K562 (cell line): ENCODE measurements around the gene EME1. TPM values are rescaled to one million over a fixed set of nuclear protein-coding genes. Genes with fewer than 3 reads are reported as not detected.

ENCODE experiments used
- ATAC-seq: fragments of 200-7000 bp; cut with Tn5 transposase; 3 replicates; pipeline ENCODE4 v1.9.1; 2020; ENCODE audit warnings: moderate library complexity
- BruUV-seq: library from RNA; stranded (reverse); fragments of 400-500 nt; replicated peaks from 2 replicates; lab custom pipeline; 2021; lab: Mats Ljungman, UMichigan
- CTCF ChIA-PET: fragments of 300-600 bp; formaldehyde crosslinking; extraction: SDS; loops from one replicate; lab custom pipeline; 2021; ENCODE audit warnings: low intra/inter-chr PET ratio; lab: Yijun Ruan, JAX
- POLR2A ChIA-PET: fragments of 300-600, 350-650 bp; sonication (Branson Sonifier 250); formaldehyde crosslinking; extraction: SDS; loops from one replicate; lab custom pipeline; 2021; ENCODE audit warnings: antibody characterized with exemption, inconsistent platforms; lab: Yijun Ruan, JAX
- DNase-seq, 4 experiments: peaks; one replicate each; pipeline versions ENCODE4 v3.0.0 to v3.0.0-alpha.2; 2011 to 2018; ENCODE audit warnings: low spot score in 3 of 4, mixed read lengths in 3 of 4; ENCODE audit errors: extremely low read depth in 1 of 4
- FAIRE-seq: peaks from 2 replicates; lab custom pipeline; 2011; peaks lifted over from hg19 to GRCh38; lab: Jason Lieb, UNC
- H2AFZ ChIP-seq: 2 replicates; pipeline ENCODE4 v1.6.0; 2011; ENCODE audit warnings: low read depth, low read length, control low read depth, inconsistent platforms
- H3K27ac ChIP-seq: fragments of 200-600 bp; 3 replicates; pipeline ENCODE4 v1.8.0; 2011; ENCODE audit warnings: low read depth, mild to moderate bottlenecking, control low read depth, inconsistent platforms, low read length, moderate library complexity, mixed read lengths; ENCODE audit errors: extremely low read depth
- H3K27me3 ChIP-seq, 2 experiments: fragments of 300-600 bp in 1 of 2; 2 replicates in 1 of 2; 3 replicates in 1 of 2; pipeline versions ENCODE4 v1.6.0 to v1.8.0; 2011; ENCODE audit warnings: inconsistent platforms in 2 of 2, low read length in 2 of 2, mild to moderate bottlenecking in 1 of 2, mixed read lengths in 1 of 2, moderate library complexity in 1 of 2; ENCODE audit not compliant: control insufficient read depth in 2 of 2, insufficient read depth in 2 of 2
- H3K36me3 ChIP-seq: fragments of 300-600 bp; 3 replicates; pipeline ENCODE4 v1.8.0; 2011; ENCODE audit warnings: mild to moderate bottlenecking, low read length, inconsistent platforms; ENCODE audit not compliant: control insufficient read depth, insufficient read depth
- H3K4me1 ChIP-seq, 2 experiments: fragments of 200-600 bp in 1 of 2; replicated peaks in 1 of 2; 2 replicates in 1 of 2; 3 replicates in 1 of 2; pipeline versions ENCODE4 v1.5.1 to v1.8.0; 2011; ENCODE audit warnings: inconsistent platforms in 2 of 2, low read length in 2 of 2, mild to moderate bottlenecking in 1 of 2, mixed read lengths in 1 of 2, moderate library complexity in 1 of 2; ENCODE audit not compliant: control insufficient read depth in 2 of 2, insufficient read depth in 2 of 2
- H3K4me2 ChIP-seq: 2 replicates; pipeline ENCODE4 v1.6.1; 2011; ENCODE audit warnings: low read length, control low read depth, inconsistent platforms, mixed read lengths; ENCODE audit not compliant: insufficient read depth
- H3K4me3 ChIP-seq: fragments of 200-600 bp; sonication (generic), shearing (Covaris generic); 2 replicates; pipeline ENCODE4 v1.5.1; 2016; ENCODE audit warnings: control low read depth, inconsistent platforms
- H3K79me2 ChIP-seq: fragments of 200-600 bp; 3 replicates; pipeline ENCODE4 v1.8.0; 2011; ENCODE audit warnings: low read length, inconsistent platforms; ENCODE audit not compliant: control insufficient read depth, insufficient read depth
- H3K9ac ChIP-seq, 2 experiments: 2 replicates each; pipeline versions ENCODE4 v1.6.0 to v1.6.1; 2011; ENCODE audit warnings: low read depth in 2 of 2, low read length in 2 of 2, control low read depth in 1 of 2, inconsistent platforms in 1 of 2, mild to moderate bottlenecking in 1 of 2, mixed read lengths in 1 of 2; ENCODE audit not compliant: insufficient read depth in 1 of 2
- H3K9me1 ChIP-seq: one replicate; pipeline ENCODE4 v1.6.0; 2011; ENCODE audit warnings: inconsistent platforms, mild to moderate bottlenecking, low read length, moderate library complexity; ENCODE audit not compliant: control insufficient read depth, insufficient read depth
- H3K9me3 ChIP-seq: replicated peaks from 2 replicates; pipeline ENCODE4 v1.5.1; 2011; ENCODE audit warnings: low read depth, low read length, inconsistent platforms; ENCODE audit not compliant: control insufficient read depth, insufficient read depth
- H4K20me1 ChIP-seq: replicated peaks from 2 replicates; pipeline ENCODE4 v1.6.1; 2011; ENCODE audit warnings: low read length, inconsistent platforms, mixed read lengths; ENCODE audit not compliant: control insufficient read depth, insufficient read depth
- ETS1 ChIP-seq: conservative IDR thresholded peaks from 2 replicates; pipeline ENCODE4 v1.6.1; 2011; ENCODE audit warnings: low read depth, mild to moderate bottlenecking, low read length; ENCODE audit not compliant: control insufficient read depth
- RAD51 ChIP-seq: fragments of 450-650 bp; IDR thresholded peaks from 2 replicates; pipeline ENCODE4 v1.7.1; 2016; ENCODE audit warnings: low read depth, mild to moderate bottlenecking, borderline replicate concordance
- TAF1 ChIP-seq: IDR thresholded peaks from 2 replicates; pipeline ENCODE4 v1.6.1; 2011; ENCODE audit warnings: mild to moderate bottlenecking, low read length, moderate library complexity; ENCODE audit not compliant: insufficient read depth, control insufficient read depth, severe bottlenecking; ENCODE audit errors: extremely low read depth
- ZBTB7A ChIP-seq: IDR thresholded peaks from 2 replicates; pipeline ENCODE4 v1.6.1; 2011; ENCODE audit warnings: low read depth, mild to moderate bottlenecking, low read length, moderate library complexity, borderline replicate concordance; ENCODE audit not compliant: control insufficient read depth
- ZNF507 ChIP-seq: conservative IDR thresholded peaks from 2 replicates; pipeline ENCODE4 v1.6.1; 2017; ENCODE audit warnings: missing genetic modification characterization, missing compliant biosample characterization
- ZNF518B ChIP-seq: fragments of 250-450 bp; sonication (Bioruptor Pico); IDR thresholded peaks from 2 replicates; pipeline ENCODE4 v1.5.0; 2021; ENCODE audit warnings: mild to moderate bottlenecking, moderate library complexity
- WGBS: fragments of 100-300 bp; shearing (Covaris generic); methylation state at CpG from one replicate; pipeline ENCODE4 v1.1.6; 2016; ENCODE audit warnings: low coverage, mixed read lengths; ENCODE audit not compliant: insufficient coverage; ENCODE audit errors: missing lambda C conversion rate; 5-methylcytosine and 5-hydroxymethylcytosine counted together
- in situ Hi-C: fragments of 300-500 bp; cut with MboI; formaldehyde crosslinking; loops from 4 replicates; pipeline ENCODE4 v1.15.0; 2018; ENCODE audit warnings: inconsistent platforms, mixed read lengths
- intact Hi-C: fragments of 100-400 bp; cut with micrococcal nuclease; formaldehyde crosslinking; loops from 2 replicates; pipeline ENCODE4 v1.14.2; 2022
- polyA plus RNA-seq, 8 experiments: library from polyadenylated mRNA; depleted of rRNA in 4 of 8; stranded (reverse) in 5 of 8; unstranded in 3 of 8; fragments of >200 nt; fragmentation: Nextera tagmentation in 2 of 8; fragmentation: Illumina TruSeq in 1 of 8; extraction: Ambion mirVana in 2 of 8; extraction: Trizol in 1 of 8; gene quantifications; 2 replicates each; pipeline versions ENCODE4 v1.2.1 to v1.2.3, GENCODE V29; 2011 to 2014; ENCODE audit warnings: inconsistent platforms in 1 of 8, missing spikeins in 1 of 8
- total RNA-seq, 7 experiments: library from RNA; depleted of rRNA in 6 of 7; stranded (reverse); fragments of >200 nt in 6 of 7; fragmentation: Illumina TruSeq in 2 of 7; extraction: Trizol in 2 of 7; gene quantifications; 2 replicates each; pipeline versions ENCODE4 v1.2.1 to v1.2.3, GENCODE V29; 2011 to 2021; ENCODE audit warnings: low replicate concordance in 1 of 7
- TF ChIP-seq, protein P1 (sequence below), 2 experiments: fragments of 250-450 bp in 1 of 2; fragments of 450-650 bp in 1 of 2; sonication (Bioruptor Pico) in 1 of 2; IDR thresholded peaks; 2 replicates each; pipeline versions ENCODE4 v1.6.1 to v1.8.0; 2016 to 2021; ENCODE audit warnings: mild to moderate bottlenecking in 2 of 2, moderate library complexity in 2 of 2, missing compliant biosample characterization in 1 of 2, missing genetic modification characterization in 1 of 2

Gene EME1
- total and polyA plus RNA-seq, 9 of the 15 experiments (the other 6 are each of a cell fraction or from before 2014, with no cell fraction given), result 14.6 to 44.1 (median 24.0) TPM

DNA sequence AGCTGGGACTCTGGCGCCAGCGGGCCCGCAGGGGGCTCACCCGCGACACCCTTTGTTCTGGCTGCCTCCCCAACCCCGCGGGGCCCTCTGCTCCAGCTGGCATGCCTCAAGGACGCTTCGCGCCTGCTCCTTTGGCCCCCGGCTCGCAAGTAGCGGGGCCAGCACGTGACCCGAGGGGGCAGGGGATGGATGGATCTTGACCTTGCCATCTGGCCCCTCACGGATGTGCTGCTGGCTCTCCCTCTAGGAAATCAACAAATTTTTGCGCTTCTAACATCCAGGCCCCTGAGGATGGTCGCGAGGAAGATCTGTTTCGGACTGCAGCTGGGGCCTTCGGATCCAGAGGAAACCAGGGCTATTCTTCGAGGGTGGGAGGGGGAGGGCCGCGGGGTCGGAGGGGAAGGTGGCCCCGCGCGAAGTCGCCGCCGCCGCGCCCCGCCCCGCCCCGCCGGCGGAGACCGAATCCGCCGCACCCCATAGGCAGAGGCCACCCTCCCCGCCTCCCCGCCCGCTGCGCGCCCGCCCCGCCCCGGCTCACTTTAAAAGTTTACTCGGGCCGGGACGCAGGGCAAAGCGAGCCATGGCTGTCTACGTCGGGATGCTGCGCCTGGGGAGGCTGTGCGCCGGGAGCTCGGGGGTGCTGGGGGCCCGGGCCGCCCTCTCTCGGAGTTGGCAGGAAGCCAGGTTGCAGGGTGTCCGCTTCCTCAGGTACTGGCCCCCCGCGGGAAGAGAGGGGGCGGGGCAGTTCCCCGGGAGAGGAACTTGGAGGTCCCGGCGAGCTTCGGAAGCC, 52.8 kb downstream of the EME1 start, which contains the start of gene ACSF2:
TSS of gene ACSF2 (plus strand) at position 537 of the 790 bp plus-strand sequence. CDS start at position 581, 44 bp downstream.
- Histone ChIP-seq H3K9me3 (no peaks in the 10 kb centered on the region), H3K79me2 (no peaks in the 10 kb centered on the region), H3K27ac (peak within 1 kb of the TSS; percentile 26; the same call in 2 of the 3 replicates), H3K27me3 (no peaks in the 10 kb centered on the region), H3K9ac (peak within 1 kb of the TSS; percentile 39 to 88; a peak in 3 of 4 replicates), H3K4me2 (peak within 1 kb of the TSS; percentile 89), H2AFZ (peak within 1 kb of the TSS; percentile 89), H3K9me1 (no peaks in the 10 kb centered on the region), H4K20me1 (no peaks in the 10 kb centered on the region), H3K4me3 (peak within 1 kb of the TSS; percentile 64), H3K4me1 (peaks cover 34 to 36% of the 10 kb centered on the region in 2 experiments), H3K36me3 (no peaks in the 10 kb centered on the region)
- ChIA-PET POLR2A (interaction anchor here (0.6 to 0.7 kb wide), 2 partner anchors 36 to 240 kb away, joined by 3 read pairs; no protein-coding TSS in a partner anchor), CTCF (no interaction called here)
- FAIRE-seq (no peak), ATAC-seq (peak; percentile 90), DNase-seq (peak; percentile 78 to 93 (median 90))
- BruUV-seq, result TSS peak; percentile 63
- intact Hi-C loops (loop anchor here (2.0 kb wide), 2 partner anchors 29 to 53 kb away; partner anchors contain the start of genes LRRC59 and RSAD1), in situ Hi-C loops (no loop called here)
- WGBS, result 26% methylated on average over 30 of the region's 70 CpGs
- peak; percentile 53 for TF ChIP-seq TAF1
- peak; percentile 61; the same call in 1 of the 2 replicates for TF ChIP-seq RAD51
- TF ChIP-seq, protein P1, sequence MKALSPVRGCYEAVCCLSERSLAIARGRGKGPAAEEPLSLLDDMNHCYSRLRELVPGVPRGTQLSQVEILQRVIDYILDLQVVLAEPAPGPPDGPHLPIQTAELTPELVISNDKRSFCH (CRISPR knock-in tag; IDR thresholded peaks at IDR 0.05), result no peak
- TF ChIP-seq, protein P1 (tag; IDR thresholded peaks at IDR 0.05), result no peak
- TF ChIP-seq ZNF518B (CRISPR knock-in tag), result no peak
- TF ChIP-seq ZNF507, result no peak
- 0 out of 2 replicates have a peak, but pooled peaks have one; percentile 2 for TF ChIP-seq ZBTB7A
- no peak for TF ChIP-seq ETS1
